ENCODE measurements around the gene MLN.

DNA sequence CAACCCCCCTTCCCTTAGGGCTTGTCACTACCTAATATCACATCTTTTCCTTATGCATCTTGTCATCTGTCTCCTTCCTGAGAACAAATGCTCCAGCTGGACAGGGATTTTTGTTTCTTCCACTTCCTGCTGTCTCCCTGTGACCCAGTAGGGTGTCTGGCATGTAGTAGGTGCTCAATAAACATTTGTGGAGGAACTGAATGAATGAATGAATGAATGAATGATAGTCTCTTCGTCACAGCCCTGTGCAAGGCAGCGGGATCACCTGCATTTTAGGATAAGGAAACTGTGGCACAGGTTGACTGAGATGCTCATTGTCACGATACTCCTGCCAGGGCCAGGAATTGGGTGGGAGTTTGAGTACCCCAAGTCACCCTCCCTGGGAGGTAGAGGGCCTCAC lies 29.0 kb downstream of the MLN start:
- TF ChIP-seq, protein P1, sequence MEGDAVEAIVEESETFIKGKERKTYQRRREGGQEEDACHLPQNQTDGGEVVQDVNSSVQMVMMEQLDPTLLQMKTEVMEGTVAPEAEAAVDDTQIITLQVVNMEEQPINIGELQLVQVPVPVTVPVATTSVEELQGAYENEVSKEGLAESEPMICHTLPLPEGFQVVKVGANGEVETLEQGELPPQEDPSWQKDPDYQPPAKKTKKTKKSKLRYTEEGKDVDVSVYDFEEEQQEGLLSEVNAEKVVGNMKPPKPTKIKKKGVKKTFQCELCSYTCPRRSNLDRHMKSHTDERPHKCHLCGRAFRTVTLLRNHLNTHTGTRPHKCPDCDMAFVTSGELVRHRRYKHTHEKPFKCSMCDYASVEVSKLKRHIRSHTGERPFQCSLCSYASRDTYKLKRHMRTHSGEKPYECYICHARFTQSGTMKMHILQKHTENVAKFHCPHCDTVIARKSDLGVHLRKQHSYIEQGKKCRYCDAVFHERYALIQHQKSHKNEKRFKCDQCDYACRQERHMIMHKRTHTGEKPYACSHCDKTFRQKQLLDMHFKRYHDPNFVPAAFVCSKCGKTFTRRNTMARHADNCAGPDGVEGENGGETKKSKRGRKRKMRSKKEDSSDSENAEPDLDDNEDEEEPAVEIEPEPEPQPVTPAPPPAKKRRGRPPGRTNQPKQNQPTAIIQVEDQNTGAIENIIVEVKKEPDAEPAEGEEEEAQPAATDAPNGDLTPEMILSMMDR (IDR thresholded peaks at IDR 0.05; ENCODE audit: low read depth, low read length) = no peak
- TF ChIP-seq EZH2phosphoT487 (IDR thresholded peaks at IDR 0.05; ENCODE audit: low read depth) = no peak
